ENCODE results near the gene TGFA.

- no peak for TF ChIP-seq CTCF (IDR thresholded peaks at IDR 0.05)
- no peak for TF ChIP-seq POLR2A (IDR thresholded peaks at IDR 0.05)
Measured at GRCh38 chr2:70460333-70460732, 93.3 kb downstream of the TGFA start.

Measured in heart left ventricle (tissue), 13 donors.